Neural progenitor cell (in vitro differentiated cells): ENCODE measurements around the gene TMEM140. TPM values are rescaled to one million over a fixed set of nuclear protein-coding genes. Genes with fewer than 3 reads are reported as not detected.
A peak's percentile ranks its signal among the peaks of the same experiment; 100 is the strongest.

Experiments
- DNase-seq: peaks from one replicate; pipeline ENCODE4 v3.0.0-alpha.2; 2016; ENCODE audit warnings: low spot score
- H2AFZ ChIP-seq: fragments of 200-600 bp; sonication (generic); replicated peaks from 2 replicates; pipeline ENCODE4 v1.6.1; 2016; ENCODE audit warnings: antibody characterized with exemption
- H3F3A ChIP-seq: fragments of 200-600 bp; sonication (generic); 2 replicates; pipeline ENCODE4 v1.6.1; 2016; ENCODE audit warnings: antibody characterized with exemption, low read depth
- H3K27ac ChIP-seq: fragments of 200-600 bp; sonication (generic); 2 replicates; pipeline ENCODE4 v1.5.1; 2016; ENCODE audit warnings: mild to moderate bottlenecking
- H3K27me3 ChIP-seq: fragments of 200-600 bp; sonication (generic); 2 replicates; pipeline ENCODE4 v1.6.1; 2016; ENCODE audit warnings: mild to moderate bottlenecking, moderate library complexity
- H3K36me3 ChIP-seq: fragments of 200-600 bp; sonication (generic); 2 replicates; pipeline ENCODE4 v1.5.1; 2016
- H3K4me1 ChIP-seq: fragments of 200-600 bp; sonication (generic); 2 replicates; pipeline ENCODE4 v1.6.1; 2016; ENCODE audit warnings: mixed run types
- H3K4me2 ChIP-seq: fragments of 200-600 bp; sonication (generic); 2 replicates; pipeline ENCODE4 v1.6.1; 2016
- H3K4me3 ChIP-seq: fragments of 200-600 bp; sonication (generic); 2 replicates; pipeline ENCODE4 v1.5.1; 2016
- H3K79me2 ChIP-seq: fragments of 200-600 bp; sonication (generic); 2 replicates; pipeline ENCODE4 v1.6.1; 2016; ENCODE audit warnings: low read depth
- H3K9ac ChIP-seq: fragments of 200-600 bp; sonication (generic); 2 replicates; pipeline ENCODE4 v1.6.1; 2016
- H3K9me3 ChIP-seq: fragments of 200-600 bp; sonication (generic); 2 replicates; pipeline ENCODE4 v1.5.1; 2016; ENCODE audit warnings: low read depth
- H4K20me1 ChIP-seq: fragments of 200-600 bp; sonication (generic); 2 replicates; pipeline ENCODE4 v1.6.1; 2016; ENCODE audit warnings: low read depth
- H3K27ac Mint-ChIP-seq: 3 replicates; pipeline ENCODE4 v1.8.0; 2021; ENCODE audit warnings: mixed read lengths
- H3K27me3 Mint-ChIP-seq: 2 replicates; pipeline ENCODE4 v1.8.0; 2022; ENCODE audit warnings: low read depth, mild to moderate bottlenecking, inconsistent platforms, moderate library complexity, mixed read lengths; ENCODE audit not compliant: insufficient read depth
- H3K36me3 Mint-ChIP-seq: 3 replicates; pipeline ENCODE4 v1.8.0; 2021; ENCODE audit warnings: mixed read lengths
- H3K4me1 Mint-ChIP-seq: 3 replicates; pipeline ENCODE4 v1.8.0; 2021; ENCODE audit warnings: mixed read lengths
- H3K4me3 Mint-ChIP-seq: 3 replicates; pipeline ENCODE4 v1.8.0; 2021; ENCODE audit warnings: mild to moderate bottlenecking, moderate library complexity, mixed read lengths
- H3K9me3 Mint-ChIP-seq: 3 replicates; pipeline ENCODE4 v1.8.0; 2020; ENCODE audit warnings: mixed read lengths
- CTCF ChIP-seq: fragments of 200-600 bp; sonication (generic); IDR thresholded peaks from 2 replicates; pipeline ENCODE4 v1.5.1; 2017; ENCODE audit warnings: antibody characterized with exemption, mild to moderate bottlenecking
- EZH2 ChIP-seq: fragments of 200-600 bp; sonication (generic); IDR thresholded peaks from 2 replicates; pipeline ENCODE4 v1.6.1; 2017; ENCODE audit warnings: antibody characterized with exemption, mild to moderate bottlenecking, moderate library complexity
- EZH2phosphoT487 ChIP-seq: fragments of 200-600 bp; sonication (generic); IDR thresholded peaks from 2 replicates; pipeline ENCODE4 v1.6.1; 2017; ENCODE audit warnings: antibody characterized with exemption
- total RNA-seq: library from RNA; depleted of rRNA; stranded (reverse); fragments of >200 nt; gene quantifications from 2 replicates; pipeline ENCODE4 v1.2.3, GENCODE V29; 2015; ENCODE audit warnings: low replicate concordance

Gene TMEM140
- total RNA-seq, 1 donor from 2014 or later, result not detected

DNA sequence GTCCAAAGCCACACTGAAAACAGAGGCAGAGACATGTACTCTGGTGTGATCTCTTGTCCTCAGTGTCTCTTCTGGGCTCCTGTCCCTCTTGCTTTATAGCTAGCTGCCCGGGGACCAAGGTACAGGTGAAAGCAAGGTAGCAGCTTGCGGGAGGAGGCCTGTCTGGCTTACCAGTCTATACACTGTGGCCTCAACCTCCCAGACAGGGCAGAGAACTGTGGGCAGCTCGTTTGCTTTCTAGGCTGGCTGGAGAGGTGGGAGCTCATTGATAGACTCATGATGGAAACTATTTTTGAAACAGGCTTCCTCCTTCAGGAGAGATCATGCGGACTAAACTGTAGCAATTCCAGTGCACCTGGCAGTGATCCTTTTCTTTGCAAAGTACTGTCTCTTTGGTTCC lies 18.0 kb downstream of the TMEM140 start:
- Histone ChIP-seq H3K4me3 (no peak overlapping the region), H3K27ac (no peak overlapping the region), H2AFZ (no peak overlapping the region), H4K20me1 (peaks cover 3% of the 10 kb centered on the region), H3K36me3 (no peaks in the 10 kb centered on the region), H3K9me3 (peaks cover 8% of the 10 kb centered on the region), H3K27me3 (no peaks in the 10 kb centered on the region), H3K4me1 (peaks cover 5% of the 10 kb centered on the region), H3K9ac (no peak overlapping the region), H3F3A (peaks cover 6% of the 10 kb centered on the region), H3K79me2 (peaks cover 26% of the 10 kb centered on the region), H3K4me2 (no peak overlapping the region)
- Mint-ChIP-seq H3K9me3 (peaks cover 8% of the 10 kb centered on the region), H3K4me3 (no peak overlapping the region), H3K27ac (no peak overlapping the region), H3K4me1 (peaks cover 19% of the 10 kb centered on the region), H3K36me3 (peaks cover 48% of the 10 kb centered on the region), H3K27me3 (peaks cover 12% of the 10 kb centered on the region)
- TF ChIP-seq EZH2phosphoT487, result no peak
- TF ChIP-seq CTCF, result no peak
- no peak for TF ChIP-seq EZH2
- no peak for DNase-seq

- Histone ChIP-seq H3K27me3 (no peaks in the 10 kb centered on the region), H3K4me1 (peaks cover 5% of the 10 kb centered on the region), H3K4me3 (no peak overlapping the region), H2AFZ (no peak overlapping the region), H3K9ac (no peak overlapping the region), H3K4me2 (no peak overlapping the region), H3K27ac (no peak overlapping the region), H3K9me3 (peaks cover 8% of the 10 kb centered on the region), H3F3A (peaks cover 12% of the 10 kb centered on the region), H4K20me1 (peaks cover 3% of the 10 kb centered on the region), H3K79me2 (peaks cover 26% of the 10 kb centered on the region), H3K36me3 (no peaks in the 10 kb centered on the region)
- Mint-ChIP-seq H3K4me1 (peaks cover 22% of the 10 kb centered on the region), H3K27me3 (peaks cover 14% of the 10 kb centered on the region), H3K9me3 (peaks cover 2% of the 10 kb centered on the region), H3K36me3 (peaks cover 43% of the 10 kb centered on the region), H3K27ac (no peak overlapping the region), H3K4me3 (no peak overlapping the region)
- no peak for TF ChIP-seq EZH2phosphoT487
- no peak for TF ChIP-seq CTCF
- no peak for TF ChIP-seq EZH2
- no peak for DNase-seq
These were observed 18.6 kb downstream of the TMEM140 start for GRCh38 chr7:135166338-135166990.

- Histone ChIP-seq H3K9me3 (peaks cover 5% of the 10 kb centered on the region), H3K79me2 (peaks cover 26% of the 10 kb centered on the region), H3K27ac (no peak overlapping the region), H3K27me3 (no peaks in the 10 kb centered on the region), H3K4me3 (no peak overlapping the region), H3K36me3 (no peaks in the 10 kb centered on the region), H3F3A (peaks cover 17% of the 10 kb centered on the region), H2AFZ (no peak overlapping the region), H3K4me1 (peaks cover 5% of the 10 kb centered on the region), H3K4me2 (no peak overlapping the region), H3K9ac (no peak overlapping the region), H4K20me1 (peaks cover 3% of the 10 kb centered on the region)
- Mint-ChIP-seq H3K27me3 (peaks cover 9% of the 10 kb centered on the region), H3K4me1 (peaks cover 25% of the 10 kb centered on the region), H3K4me3 (peak overlapping the region; percentile 60), H3K36me3 (peaks cover 40% of the 10 kb centered on the region), H3K9me3 (no peaks in the 10 kb centered on the region), H3K27ac (peak overlapping the region; percentile 57)
- DNase-seq, result no peak
- TF ChIP-seq EZH2, result no peak
- no peak for TF ChIP-seq EZH2phosphoT487
- TF ChIP-seq CTCF, result no peak
These were observed 19.6 kb downstream of the TMEM140 start for GRCh38 chr7:135167365-135167917.
